HG02840 (cell line): Measurements from ENCODE around the gene CFAP300.

ENCODE experiments used
- ATAC-seq: cut with Tn5 transposase; IDR thresholded peaks from one replicate; pipeline ENCODE4 v1.9.1; 2021; ENCODE audit warnings: mild to moderate bottlenecking, moderate library complexity, moderate number of reproducible peaks; ENCODE audit not compliant: unreplicated experiment, low FRiP score

The CFAP300 gene

GRCh38 chr11:102047305-102047924 is at the start of gene CFAP300:
TSS of gene CFAP300 (plus strand) at chr11:102047437. CDS start at chr11:102047471, 34 bp downstream.
- no peak for ATAC-seq

DNA sequence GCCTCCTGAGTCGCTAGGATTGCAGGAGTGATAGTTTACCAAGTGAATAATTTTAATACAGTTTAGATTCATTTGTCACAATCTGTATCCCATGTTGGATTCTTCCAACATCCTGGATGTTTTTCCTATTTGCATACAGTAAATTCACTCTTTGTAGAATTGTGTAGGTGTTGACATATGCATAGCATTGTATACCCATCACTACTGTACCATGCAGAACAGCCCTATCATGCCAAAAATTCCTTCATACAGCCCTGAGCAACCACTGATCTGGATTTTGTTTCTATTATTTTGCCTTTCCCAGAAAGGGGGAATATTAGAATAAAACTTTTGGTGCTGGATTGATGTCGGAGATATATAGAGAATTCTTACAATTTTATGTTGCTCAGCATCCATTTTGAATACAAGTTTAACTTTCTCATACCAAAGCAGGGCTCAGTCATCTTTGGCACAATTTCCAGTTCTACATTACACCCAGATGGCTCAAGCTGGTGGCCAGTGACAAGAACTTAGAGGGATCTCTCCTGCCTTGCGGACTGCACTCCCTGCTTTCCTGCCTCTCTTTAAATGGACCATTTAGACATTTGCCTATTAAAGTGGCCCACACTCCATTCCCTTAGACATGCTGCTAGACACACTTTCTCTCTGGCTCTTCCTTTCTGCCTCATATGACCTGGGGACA is 45.4 kb upstream of the CFAP300 start:
- no peak for ATAC-seq

DNA sequence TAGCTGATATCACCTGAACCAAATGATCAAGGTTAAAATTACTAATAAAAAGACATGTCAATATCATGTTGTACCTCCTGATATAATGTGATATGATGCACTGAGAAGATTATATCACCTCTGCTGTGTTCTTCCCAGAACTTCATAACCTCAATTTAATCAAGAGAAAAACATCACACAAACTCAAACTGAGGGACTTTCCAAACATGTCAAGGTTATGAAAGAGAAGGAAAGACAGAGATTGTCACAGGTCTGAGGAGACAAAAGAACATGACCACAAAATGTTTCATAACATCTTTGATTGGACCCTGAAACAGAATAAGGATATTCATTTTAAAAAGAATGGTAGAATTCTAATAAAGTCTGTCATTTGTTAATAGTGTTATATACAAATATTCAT is 43.0 kb upstream of the CFAP300 start:
- ATAC-seq, result no peak

GRCh38 chr11:102005306-102005705 is 41.9 kb upstream of the CFAP300 start:
- ATAC-seq, result no peak

DNA sequence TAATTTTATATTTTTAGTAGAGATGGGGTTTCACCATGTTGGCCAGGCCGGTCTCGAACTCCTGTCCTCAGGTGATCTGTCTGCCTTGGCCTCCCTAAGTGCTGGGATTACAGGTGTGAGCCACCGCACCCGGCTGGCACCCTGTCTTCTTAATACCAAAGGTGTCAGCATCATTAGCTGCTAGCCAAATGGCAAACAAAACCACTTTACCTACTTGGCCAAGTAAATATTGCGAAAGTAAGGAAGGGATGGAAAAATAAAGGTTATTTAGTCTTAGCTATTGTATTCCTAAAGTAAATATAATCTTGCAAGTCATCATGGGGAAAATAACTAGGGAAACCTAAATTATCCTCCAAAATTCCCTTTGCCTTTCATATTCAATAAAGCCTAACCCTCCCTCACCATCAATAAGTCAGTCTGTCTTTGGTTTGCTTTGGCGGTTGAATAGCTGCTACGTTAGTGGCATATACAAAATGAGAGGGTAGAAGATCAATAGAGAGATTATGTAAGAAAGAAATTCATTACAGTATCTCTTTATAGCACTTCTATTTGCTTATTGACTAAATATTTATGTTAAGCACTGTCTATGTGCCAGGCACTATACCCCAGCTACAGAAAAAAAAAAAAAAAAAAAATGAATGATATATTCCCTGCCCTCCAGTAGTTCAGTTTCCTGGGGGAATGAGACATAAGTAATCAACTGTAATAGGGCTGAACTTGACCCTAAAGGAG is 40.2 kb upstream of the CFAP300 start:
- no peak for ATAC-seq

DNA sequence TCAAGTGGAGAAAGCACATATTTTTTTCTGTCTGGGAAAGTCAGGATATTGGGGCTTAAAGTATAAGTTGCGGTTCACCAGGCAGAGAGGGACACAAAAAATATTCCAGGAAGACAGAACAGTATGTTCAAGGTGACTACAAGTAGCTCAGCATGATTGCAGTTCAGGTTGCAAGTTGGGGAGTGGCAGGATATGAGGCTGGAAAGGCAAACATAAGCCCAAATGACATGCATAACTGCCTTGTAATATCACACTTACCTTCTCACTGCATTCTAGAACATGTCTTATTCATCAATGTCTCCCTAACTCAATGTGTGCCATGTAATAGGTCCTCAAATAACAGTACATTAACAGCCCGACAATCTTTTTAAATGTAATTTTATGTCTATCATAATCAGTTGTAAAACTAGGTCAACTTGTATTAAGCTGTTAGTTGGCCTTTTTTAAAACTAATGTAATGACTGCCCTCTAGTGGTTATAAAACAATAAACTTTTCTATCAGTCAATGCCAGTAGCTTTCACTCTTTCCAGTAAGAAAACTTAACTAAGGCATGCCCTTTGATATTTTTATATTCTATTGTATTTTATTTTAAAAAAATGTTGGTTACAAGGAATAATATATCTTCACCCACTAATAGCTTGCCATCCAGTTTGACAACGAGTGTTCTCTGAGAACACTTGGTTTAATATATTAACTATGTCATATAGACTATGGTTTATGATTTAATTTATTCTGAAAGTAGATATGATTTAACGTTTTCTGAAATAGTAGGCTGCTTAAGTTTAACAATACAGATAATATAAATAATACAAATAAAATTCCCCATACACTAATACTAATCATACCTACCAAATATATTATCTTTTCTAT is 39.4 kb upstream of the CFAP300 start:
- no peak for ATAC-seq

DNA sequence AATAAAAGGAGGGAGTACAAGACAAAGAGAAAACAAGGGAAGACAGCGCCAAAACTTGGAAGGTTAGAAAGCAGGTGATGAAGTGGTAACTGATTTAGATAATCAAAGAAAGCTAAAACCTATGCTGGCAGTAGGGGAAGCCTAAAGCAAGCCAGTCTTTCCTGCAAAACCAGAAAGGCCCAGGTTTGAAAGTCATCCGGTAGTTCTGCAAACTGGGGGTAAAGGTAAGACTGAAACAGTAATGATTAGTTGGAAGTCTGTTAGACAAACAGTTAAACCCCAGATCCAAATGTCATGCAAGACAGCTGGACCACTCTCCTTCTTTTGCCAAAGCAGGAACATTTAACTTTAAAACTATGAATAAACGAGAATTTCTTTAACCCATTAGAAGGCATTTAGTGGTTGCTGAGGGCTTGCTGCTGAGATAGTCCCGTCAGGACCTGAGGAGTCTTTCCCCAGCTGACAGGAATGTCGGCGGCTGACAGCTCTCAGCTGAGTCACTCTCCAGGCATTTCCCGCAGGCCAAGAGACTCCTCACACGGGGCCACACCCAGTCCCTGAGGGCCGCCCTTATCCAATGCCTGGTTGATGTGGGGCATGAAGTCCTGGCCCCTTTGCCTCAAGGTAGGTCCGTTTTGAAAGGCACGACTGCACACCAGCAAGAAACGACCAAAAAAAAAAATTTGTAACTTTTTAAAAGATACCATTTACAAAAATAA is 36.3 kb upstream of the CFAP300 start:
- no peak for ATAC-seq

- ATAC-seq, result no peak
Observed at GRCh38 chr11:102012946-102013345, 34.3 kb upstream of the CFAP300 start.

DNA sequence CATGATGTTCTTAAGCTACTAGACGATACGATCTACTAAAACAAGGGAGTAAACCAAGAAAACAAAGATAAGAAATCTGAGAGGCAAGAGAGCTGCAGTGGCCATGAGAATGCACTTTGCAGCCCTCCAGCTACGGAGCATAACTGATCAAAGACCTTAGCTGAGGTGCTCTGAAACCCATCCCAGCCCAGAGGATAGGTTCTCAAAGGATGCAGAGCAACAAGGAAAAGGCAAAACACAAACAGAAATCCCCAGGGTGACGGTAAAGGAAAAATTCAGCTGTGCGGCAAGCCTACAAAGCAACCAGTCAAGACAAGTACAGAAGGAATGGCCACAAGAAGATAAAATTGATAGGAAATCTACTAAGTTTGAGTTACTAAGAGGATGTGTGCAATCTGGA is 32.5 kb upstream of the CFAP300 start:
- no peak for ATAC-seq

GRCh38 chr11:102017026-102017425 is 30.2 kb upstream of the CFAP300 start:
- no peak for ATAC-seq

DNA sequence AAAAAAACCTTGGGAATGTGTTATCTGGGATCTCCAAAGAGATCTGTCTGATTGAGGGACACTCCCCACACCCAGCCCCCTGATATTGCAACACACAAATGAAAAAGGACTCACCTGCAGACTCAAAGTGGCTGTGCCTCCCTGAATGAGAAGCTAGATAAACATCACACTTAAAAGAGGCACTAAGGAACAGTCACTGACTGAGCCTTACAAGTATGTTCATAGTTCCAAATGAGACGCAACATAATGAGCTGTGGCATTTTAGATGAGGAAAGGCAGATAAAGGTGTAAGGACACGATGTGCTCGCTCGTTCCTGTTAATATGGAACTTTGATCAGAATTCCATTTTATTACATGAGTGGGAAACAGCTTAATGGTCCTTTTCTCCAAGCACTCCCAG is 21.0 kb upstream of the CFAP300 start:
- ATAC-seq, result no peak

- no peak for ATAC-seq
Observed at GRCh38 chr11:102026959-102027358, 20.3 kb upstream of the CFAP300 start.

DNA sequence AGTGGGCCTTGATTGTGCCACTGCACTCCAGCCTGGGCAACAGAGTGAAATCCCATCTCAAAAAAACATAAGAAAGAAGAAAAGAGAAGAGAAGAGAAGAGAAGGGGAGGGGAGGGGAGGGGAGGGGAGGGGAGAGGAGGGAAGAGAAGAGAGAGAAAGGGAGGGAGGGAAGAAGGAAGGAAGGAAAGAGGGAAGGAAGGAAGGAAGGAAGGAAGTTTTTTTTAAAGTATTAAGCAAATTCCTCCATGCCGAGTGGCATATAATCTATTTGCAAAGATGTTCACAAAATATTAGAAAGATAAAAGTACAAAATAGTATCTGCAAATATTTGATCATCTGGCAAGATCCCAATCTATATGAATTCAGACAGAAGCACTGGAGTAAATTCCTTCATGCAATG is 10.5 kb upstream of the CFAP300 start:
- ATAC-seq, result no peak

DNA sequence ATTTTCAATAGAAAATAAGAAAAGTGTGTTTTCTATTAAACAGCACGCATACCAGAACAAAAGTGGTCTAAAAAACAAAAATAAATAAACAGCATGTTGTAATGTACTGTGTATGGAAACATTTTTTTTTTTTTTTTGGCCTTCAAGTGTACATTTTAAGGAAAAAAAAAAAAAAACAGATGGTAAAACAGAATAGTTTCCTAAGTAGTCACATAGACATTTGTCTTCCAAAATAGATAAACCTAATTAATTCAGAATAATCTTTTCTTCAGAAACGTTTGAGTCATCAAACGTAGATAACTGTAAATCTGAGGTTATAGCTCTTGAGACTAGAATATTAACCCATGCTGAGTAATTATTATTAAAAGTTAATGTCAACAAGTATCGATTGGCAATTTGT is 396 bp upstream of the CFAP300 start:
- ATAC-seq, result no peak

- no peak for ATAC-seq
Observed at GRCh38 chr11:102050927-102051575, 3.8 kb downstream of the CFAP300 start.

DNA sequence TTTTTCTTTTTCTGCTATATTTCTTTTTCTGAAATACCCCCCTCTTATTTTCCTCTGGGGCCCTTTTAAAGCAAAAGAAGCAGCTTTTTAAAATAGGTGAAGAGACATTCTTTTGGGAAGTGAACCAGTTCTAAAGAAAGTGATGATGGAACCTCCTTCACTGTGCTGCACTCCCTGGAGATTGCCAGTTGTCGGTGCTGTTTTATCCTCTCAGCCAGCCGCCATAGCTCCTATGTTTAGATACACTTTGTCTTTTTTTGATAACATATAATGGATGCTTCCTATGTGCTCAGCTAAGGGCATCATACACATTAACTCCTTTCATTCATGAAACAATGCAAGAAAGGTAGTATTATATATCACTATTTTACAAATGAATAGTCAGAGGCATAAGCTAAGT is 14.0 kb downstream of the CFAP300 start:
- ATAC-seq, result no peak

DNA sequence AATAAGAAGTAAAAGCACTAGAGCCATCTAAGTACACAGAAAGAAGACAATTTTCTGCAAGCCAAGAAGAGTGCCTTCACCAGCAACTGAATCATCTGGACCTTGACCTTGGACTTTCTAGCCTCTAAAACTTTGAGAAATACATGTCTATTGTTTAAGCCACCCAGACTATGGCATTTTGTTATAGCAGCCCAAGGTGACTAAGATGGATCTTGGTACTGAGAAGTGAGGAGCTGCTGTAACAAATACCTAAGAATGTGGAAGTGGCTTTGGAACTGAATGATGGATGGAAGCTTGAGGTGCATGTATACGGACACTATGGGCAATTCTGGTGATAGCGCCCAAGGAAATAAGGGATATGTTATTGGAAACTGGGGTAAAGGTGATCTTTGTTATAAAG is 14.9 kb downstream of the CFAP300 start:
- no peak for ATAC-seq

DNA sequence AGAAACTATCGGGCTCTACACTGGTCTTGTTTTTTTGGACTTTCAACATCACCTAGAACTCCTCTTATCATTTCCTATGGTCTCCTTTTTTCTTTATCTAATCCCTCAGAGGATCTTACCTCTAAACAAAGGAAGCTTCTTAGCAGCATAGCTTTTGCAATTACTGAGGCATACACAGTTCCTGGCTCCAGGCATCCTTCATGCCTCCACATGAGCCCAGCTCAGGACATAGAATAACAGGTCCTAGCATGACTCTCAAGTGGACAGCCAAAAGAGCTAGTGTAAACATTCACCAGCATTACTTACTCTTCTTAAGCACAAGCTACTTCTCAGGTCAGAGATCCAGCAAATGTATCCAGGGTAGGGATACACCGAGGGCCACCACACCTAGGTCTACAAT is 17.1 kb downstream of the CFAP300 start:
- no peak for ATAC-seq

DNA sequence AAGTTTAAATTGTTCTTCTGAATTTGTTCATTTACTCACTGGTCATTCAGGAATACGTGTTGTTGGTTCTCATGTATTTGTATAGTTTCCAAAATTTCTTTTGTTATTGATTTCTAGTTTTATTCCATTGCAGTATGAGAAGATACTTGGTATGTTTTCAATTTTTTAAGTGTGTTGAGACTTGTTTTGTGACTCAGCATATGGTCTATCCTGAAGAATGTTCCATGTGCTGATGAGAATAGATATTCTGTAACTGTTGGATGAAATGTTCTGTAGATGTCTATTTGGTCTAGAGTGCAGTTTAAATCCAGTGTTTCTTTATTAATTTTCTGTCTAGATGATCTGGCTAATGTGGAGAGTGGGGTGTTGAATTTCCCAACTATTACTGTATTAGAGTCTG is 23.5 kb downstream of the CFAP300 start:
- no peak for ATAC-seq
